ENCODE measurements around the gene PABPC1L.

PABPC1L gene

DNA sequence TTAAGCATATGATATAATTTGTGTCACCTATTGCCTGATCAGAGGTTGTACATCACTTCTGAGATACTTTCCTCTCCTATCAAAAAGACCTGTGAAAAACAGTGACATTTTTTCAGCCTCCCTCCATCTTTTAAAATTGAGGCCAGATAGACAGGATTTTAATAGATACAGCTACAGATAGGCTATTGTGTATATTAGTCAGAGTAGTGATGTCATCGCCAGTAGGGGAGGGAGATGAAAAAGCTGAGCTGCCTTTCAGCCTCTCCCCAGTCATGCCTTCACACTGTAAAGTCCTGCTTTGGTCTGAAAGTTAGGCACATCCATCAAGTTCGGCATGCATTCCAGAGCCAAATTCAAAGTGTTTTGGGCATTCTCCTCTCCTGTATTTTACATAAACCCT is 7.9 kb upstream of the PABPC1L start:
- no peak for DNase-seq

DNA sequence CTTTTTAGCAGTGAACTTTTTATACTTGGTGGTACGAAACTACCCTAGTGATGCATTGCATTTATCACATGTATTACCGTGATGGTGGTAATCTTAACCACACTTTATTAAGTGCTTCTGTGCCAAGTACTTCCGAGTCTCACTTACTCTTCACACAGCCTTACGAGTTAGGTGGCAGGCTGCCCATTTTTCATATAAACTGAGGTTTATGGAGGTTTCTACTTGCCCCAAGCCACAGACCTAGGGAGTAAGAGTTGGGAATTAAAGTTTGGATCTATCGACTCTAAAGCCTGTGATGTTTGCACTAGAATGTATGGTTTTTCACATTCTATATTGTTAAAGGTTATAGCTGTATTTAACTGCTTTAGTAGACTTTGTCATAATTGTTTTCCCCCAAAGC is 5.5 kb upstream of the PABPC1L start:
- no peak for DNase-seq

DNA sequence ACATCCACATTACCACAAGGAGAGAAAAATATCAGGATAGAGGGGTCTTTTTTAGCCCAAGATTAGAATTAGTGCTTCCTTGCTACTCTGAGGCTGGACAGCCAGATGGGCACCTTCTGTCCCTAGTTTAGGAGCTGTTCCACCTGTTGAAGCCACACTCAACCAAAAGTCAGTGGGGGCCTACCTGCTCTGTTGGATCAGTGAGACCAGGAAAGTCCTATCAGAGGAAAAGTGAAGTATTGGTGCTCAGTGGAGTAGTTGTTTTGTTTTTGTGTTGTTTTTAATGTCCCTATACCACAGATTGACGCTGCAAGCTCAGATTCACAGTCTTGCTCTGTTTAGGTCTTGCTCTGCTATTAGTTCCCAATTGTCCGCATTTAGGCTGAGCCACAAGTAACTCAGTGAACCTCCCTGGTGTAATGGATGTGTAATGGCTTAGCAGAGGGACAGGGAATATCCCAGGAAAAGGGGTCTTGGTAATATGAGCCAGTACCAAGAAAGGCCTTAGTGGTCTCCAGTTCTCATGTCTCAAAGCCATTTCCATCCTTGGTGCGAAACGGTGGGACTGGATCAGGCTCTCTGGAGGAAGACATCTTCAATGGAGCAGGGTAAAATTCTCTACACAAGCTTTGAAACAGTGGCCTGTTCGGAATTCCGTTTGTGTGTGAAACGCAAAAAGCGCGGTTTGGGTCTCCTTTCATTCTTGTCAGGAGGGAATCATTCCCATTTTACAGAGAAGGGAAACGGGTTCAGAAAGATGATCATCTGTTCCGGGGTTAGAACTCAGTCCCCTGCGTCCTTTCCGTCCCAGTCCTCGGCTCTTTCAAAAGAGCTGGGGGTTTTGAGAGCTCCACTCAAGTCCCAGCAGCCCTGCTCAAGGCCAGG is 631 bp upstream of the PABPC1L start:
- no peak for DNase-seq

DNA sequence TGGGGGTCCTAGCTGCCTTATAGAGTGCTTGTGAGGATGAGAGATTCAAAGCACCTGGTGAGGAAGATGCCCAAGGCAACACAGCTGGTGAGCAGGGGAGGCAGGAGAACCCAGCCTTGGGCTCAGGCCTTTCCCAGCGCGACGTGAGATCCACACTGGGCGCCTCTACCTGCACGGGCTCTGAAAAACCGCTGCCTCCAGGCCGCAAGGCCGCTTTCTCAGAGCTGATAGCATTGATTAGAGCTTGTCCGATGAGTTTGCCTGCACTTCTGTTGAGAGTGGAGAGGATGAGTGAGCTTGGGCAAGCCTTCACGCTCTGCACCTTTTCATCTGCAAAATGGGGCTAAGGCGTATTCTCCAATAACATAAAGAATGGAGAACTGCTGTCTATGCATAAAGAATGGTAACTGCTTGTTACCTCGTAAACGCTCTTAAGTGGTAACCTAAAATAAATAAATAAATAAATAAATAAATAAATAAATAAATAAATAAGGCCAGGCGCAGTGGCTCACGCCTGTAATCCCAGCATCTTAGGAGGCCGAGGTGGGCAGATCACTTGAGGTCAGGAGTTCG is 916 bp downstream of the PABPC1L start:
- no peak for DNase-seq

DNA sequence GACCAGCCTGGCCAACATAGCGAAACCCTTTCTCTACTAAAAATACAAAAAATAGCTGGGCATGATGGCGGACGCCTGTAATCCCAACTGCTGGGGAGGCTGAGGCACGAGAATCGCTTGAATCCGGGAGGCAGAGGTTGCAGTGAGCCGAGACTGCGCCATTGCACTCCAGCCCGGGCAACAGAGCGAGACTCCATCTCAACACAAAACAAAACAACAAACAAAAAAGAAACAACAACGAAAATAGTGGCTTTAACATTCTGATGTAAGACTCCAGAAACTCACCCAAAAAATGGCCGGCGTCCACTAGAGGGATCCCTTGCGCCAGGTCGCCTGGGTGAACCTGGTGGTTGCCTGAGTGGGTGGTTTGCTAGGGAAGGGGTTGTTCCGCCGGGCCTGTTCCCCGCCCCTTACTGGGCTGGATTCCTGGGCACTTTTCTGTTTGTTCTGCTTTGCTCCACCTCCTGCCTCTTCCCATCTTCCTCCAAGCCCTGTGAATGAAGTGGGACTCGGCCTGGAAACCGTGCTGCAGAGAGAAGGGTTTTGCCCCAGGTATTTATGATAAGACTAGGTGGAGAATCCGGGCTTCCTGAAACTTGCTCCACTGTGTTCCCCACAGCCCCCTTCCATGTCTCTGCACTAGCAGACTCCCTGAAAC is 1.5 kb downstream of the PABPC1L start:
- peak; percentile 4 to 17 for DNase-seq

DNA sequence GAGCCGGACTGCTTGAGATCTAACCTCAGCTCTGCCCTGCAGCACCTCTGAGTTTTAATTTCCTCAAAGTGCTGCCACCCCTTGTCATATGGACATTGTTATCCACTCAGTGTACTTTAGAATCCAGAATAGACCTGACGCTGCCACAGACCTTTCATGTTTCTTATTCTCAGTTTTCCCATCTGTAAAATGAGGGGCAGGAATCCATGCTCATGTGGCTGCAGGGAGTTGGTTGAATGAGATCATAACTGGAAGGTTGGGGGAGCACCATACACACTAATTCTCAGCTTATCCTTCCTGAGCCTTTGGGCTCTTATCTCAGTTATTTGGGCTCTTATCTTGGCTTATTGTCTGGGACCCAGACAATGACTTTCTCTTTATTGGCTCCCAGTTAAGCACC is 2.3 kb downstream of the PABPC1L start:
- no peak for DNase-seq

DNA sequence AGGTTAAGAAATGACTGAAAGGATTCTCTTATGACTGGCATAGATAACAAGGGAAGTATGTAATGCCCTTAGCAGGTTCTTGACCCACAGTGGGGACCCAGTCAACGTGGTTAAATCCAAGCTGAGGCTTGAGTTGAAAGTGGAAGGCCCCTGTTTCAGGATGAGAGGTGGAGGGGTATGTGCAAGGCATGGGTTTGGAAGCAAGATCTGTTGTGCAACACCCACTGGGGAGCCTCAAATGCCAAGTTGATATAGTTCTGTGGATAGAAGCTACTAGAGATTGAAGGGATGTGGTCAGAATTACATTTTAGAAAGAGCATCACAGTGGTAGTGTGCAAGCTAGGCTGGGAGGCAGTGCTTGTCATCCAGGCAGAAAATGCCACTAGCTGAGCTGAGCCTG is 5.1 kb downstream of the PABPC1L start:
- DNase-seq: no peak

DNA sequence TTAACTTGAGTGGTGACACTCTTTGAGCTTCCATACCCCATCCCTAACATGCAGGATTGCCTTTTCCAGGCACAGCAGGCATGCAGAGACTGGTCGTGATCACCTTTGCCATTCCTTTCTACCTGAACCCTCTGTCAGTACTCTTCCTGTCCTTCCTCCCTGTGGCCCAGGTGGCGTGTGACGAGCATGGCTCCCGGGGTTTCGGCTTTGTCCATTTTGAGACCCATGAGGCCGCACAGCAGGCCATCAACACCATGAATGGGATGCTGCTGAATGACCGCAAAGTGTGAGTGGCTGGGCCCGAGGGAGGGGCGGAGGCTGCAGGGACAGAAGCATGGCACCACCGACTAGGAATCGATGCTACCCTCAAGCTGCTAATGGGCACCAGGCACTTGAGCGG is 6.7 kb downstream of the PABPC1L start:
- no peak for DNase-seq

DNA sequence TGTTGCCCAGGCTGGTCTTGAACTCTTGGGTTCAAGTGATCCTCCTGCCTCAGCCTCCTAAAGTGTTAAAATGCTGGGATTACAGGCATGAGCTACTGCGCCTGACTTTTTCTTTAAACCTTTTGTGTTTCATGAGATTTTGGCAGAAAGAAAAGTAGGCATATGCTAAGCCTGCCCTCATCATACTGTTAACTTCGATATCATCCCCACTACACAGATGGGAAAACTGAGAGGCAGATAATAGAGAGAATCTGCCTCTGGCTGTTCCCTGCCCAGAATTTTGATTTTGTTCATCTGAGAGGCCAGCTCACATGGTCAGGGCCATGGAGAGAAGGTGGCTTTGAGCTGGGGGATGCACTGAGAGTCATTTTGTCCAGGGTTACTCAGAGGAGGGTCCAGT is 7.5 kb downstream of the PABPC1L start:
- no peak for DNase-seq

DNA sequence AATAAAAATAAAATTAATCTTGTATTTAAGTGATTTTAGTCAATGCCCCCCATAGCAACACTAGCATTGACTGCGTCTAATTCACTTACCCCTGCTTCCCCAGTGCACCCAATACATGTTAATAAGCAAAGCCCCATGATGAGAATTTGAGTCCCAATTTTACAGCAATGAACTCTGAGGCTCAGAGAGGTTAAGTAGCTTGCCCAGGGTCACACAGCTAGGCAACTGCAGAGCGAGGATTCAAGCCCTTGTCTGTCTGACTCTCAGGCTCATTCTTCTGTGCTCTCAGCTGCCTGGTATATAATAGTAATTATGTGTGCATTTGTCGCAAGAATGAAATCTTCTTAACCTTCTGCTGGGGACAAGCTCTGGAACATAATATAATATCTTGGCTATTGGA is 8.5 kb downstream of the PABPC1L start:
- DNase-seq: no peak

DNA sequence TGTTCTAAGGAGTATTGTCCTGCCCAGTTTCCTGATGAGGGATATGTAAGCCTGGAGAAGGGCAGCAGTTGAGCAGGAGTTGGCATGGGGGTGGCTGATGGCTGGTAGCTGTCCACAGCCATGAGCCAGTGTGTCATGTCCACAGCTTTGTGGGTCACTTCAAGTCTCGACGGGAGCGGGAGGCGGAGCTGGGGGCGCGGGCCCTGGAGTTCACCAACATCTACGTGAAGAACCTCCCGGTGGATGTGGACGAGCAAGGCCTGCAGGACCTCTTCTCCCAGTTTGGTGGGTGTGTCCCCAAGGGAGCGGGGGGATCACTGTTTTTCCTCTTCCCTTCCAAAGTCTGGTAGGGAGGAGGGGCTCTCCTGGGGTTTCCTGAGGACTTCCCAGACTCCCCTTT is 8.9 kb downstream of the PABPC1L start:
- DNase-seq: no peak

DNA sequence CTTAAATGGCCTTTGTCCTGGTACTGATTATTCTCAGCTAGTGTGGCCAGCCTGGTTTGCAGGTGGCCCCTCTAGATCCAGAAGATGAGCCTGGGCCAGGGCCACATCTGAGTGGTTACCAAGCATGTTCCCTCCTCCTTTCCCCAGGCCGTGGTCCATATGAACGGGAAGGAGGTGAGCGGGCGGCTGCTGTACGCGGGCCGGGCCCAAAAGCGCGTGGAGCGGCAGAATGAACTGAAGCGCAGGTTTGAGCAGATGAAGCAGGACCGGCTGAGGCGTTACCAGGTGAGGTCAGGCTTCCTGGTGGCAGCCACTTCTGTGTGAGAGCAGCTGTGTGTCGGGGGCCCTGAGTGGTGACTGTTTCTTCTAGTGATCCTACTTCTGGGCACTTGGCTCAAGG is 11.6 kb downstream of the PABPC1L start:
- no peak for DNase-seq

DNA sequence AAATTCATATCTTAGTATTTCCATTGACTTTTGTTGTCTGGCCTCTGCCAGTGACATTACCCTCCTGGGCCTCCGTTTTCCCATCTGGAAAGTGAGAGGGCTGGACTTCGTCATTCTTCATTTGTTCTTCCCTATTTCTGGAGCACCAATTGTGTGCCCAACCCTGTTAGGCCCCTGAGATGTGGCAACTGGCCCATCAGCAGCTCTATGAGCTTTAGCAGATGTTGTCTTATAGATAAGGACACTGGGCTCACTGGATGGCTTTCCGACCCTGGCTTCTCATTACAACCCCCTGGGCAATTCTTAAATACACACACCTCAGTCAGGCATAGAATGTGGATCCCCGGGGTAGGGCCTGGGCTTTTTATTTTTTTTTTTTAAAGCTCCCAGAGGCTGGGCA is 14.7 kb downstream of the PABPC1L start:
- no peak for DNase-seq

DNA sequence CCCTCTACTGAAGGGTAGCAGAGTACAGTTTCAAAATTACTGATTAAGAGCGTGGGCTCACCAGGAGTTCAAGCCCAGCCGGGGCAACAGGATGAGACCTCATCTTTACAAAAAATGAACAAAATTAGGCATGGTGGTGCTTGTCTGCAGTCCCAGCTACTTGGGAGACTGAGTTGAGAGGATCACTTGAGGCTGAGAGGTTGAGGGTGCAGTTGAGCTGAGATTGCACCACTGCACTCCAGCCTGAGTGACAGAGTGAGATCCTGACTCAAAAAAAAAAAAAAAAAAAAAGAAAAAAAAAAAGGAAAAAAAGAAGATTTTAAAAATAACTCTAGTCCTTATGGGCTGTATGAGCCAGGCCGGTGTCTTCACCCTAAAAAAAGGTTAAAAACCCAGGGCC is 18.7 kb downstream of the PABPC1L start:
- no peak for DNase-seq

DNA sequence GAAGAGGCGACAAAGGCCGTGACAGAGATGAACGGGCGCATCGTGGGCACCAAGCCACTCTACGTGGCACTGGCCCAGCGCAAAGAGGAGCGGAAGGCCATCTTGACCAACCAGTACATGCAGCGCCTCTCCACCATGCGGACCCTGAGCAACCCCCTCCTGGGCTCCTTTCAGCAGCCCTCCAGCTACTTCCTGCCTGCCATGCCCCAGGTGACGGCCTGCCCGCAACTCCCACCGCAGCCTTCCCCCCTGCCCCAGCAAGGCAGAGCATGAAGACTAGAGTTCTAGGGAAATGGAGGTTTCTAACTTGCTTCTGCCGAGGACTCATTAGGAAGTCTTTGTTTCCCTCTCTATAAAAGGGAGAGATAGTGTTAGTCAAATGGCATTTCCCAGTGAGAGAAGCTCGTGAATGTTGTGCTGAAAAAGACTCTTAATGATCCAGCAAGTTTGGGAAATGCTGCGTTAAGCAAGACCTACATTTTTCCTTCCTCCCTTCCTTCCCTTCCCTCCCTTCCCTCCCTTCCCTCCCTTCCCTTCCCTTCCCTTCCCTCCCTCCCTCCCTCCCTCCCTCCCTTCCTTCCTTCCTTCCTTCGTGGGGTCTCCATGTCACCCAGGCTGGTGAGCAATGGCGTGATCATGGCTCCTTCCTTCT is 20.8 kb downstream of the PABPC1L start:
- no peak for DNase-seq

DNA sequence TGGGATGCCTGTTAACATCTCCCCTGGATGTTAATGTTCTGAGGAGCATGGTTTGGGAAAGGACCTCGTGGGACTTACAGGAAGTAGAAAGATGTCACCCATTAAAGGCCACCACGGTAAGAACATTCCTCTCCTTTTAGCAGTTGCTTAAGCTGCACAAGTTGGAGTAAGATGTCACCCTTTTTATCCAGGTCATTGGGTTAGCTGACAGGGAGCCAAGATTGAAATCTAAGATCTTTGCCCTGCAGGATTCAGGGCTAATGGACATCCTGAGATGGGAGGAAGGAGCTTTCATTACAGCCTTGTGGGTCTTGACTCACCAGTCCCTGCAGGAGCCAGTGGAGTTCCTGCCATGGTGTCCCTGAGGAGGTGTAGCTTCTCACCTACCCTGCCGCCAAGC is 22.1 kb downstream of the PABPC1L start:
- no peak for DNase-seq

DNA sequence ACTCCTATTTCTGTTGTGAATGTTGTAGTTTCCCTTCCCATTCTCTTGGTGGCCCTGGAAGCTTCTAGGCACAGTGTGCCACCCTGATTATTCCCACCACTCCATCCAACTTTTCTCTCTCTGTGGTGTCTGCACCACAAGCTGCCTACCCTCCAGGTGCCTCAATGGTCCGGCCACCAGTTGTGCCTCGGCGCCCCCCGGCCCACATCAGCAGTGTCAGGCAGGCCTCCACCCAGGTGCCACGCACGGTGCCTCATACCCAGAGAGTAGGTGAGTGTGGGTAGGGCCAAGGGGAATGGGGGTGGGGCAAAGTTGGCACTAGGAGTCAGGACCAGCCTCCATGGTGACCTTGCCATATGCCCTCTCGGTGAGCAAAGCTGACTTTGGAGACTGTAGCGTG is 23.1 kb downstream of the PABPC1L start:
- no peak for DNase-seq

DNA sequence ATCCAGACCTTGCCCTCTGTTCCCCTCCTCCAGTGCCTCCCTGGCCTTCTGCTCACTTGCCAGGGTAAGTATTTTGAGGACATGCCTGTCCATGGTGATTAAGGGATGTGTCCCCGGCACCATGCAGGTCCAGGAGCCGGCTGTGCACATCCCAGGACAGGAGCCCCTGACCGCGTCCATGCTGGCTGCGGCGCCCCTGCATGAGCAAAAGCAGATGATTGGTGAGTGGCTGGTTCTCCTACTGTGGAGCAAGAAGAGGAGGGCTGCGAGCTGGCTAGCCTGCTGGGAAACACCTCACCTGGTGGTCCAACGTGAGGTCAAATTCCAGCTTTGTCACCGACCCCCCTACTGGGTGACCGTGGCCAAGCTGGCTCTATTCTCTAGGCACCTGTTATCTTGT is 26.6 kb downstream of the PABPC1L start:
- no peak for DNase-seq

DNA sequence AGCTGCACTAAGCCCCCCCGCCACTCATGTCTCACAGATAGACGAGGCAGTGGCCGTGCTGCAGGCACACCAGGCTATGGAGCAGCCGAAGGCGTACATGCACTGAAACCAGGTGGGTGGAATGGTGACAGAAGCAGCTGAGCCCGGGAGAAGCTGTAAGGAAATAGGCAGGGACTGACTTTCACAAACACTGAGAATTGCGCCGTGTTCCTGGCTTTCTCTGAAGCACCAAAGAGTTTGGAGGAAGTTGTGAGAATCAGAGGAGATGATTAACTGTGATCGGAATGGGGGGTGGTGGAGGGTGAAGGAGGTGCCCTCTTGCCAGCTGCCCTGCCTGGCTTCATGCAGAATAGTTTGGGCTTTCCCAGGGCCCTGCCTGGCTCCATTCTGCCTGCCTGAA is 28.8 kb downstream of the PABPC1L start:
- DNase-seq: no peak

DNA sequence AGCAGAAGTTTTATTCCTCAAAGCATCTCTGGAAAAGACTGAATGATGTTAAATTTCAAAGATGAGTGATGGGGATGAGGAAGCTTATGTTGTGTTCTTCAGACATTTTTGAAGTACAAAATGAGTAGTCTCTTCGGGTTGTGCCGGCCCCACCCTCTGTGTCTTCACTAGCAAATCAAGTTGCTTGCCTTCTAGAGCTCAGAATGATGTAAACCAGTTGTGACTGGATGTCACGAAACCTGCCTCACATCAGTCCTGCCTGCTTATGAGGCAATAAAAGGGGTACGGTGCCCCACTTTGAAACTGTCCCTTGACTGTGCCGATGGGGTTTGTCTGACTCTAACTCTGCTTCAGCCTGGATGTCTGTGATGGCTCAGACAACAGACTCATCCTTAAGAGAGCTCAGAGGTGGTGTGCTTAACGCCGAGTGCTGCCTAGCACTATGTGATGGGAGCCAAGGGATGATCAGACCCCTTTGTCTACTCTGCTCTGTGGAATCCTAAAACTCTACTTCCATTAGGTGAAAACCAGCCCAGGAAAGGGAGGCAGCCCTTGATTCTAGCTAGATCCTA is 31.3 kb downstream of the PABPC1L start:
- no peak for DNase-seq

DNA sequence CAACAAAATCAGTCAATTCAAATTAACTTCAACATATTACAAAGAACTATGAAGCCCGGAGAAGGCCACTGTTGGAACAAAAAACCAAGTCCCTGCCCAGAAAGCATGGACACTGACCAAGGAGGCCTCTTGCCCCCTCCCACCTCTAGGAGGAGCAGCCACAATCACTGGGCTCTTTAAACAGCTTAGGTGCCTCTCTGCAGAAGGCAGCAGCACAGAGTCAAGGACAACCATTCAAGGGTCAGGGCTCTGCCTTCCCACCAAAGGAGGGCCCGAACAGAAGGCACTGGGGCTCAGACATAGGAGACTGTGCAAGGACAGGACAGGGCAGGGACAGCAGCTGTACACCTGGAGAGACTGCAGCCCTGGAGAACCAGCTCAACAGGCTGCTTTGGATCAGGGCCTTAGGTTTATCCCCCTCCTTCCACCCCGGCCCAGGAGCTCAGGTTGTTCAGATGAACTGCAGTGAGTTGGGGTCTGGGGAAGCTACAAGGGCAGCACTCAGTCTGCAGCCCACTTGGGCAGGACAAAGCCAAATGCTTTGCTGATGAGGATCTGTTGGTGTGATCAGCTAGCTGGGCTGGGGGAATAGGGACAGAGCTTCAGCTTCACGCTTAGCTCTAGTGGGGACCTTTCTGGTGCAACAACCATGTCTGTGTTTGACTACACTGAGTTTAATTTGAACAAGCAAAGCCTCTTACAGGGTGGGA is 32.6 kb downstream of the PABPC1L start:
- DNase-seq: no peak

DNA sequence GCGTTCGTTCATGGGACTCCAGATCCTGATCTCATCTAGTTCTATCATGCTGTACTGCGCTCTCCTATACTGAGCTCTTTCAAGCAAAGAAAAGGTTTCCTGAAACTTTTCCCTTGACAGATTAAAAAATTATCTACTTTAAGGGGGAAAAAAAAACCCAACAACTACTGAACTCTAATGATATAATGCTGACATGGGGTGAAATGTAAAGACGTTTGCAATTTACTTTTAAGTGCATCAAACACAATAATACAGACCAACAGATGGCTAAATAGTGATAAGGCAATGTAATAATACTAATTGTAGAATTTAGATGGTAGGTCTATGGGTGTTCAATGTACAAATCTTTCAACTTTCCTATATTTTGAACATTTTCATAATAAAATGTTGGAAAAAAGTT is 34.0 kb downstream of the PABPC1L start:
- DNase-seq: no peak

DNA sequence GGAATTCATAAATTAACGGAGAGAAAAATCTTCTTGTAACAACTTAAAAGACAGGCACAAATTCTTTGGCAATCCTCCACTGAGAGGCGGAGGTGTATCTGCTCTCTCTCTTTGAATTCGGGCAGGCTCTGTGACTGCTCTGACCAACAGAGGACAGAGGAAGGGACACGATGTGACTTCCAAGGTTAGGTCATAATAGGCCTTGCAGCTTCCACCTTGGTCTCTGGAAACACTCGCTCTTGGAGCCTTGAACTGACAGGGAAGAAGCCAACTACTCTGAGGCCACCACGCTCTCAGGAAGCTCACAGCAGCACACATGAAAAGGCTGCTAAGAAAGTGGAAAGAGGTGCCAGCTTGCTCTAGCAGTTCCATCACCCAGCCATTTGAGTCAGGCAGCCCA is 35.4 kb downstream of the PABPC1L start:
- no peak for DNase-seq

Data from NCI-H1930 (cell line).